Measurements from ENCODE around the gene COL18A1.

COL18A1 gene

DNA sequence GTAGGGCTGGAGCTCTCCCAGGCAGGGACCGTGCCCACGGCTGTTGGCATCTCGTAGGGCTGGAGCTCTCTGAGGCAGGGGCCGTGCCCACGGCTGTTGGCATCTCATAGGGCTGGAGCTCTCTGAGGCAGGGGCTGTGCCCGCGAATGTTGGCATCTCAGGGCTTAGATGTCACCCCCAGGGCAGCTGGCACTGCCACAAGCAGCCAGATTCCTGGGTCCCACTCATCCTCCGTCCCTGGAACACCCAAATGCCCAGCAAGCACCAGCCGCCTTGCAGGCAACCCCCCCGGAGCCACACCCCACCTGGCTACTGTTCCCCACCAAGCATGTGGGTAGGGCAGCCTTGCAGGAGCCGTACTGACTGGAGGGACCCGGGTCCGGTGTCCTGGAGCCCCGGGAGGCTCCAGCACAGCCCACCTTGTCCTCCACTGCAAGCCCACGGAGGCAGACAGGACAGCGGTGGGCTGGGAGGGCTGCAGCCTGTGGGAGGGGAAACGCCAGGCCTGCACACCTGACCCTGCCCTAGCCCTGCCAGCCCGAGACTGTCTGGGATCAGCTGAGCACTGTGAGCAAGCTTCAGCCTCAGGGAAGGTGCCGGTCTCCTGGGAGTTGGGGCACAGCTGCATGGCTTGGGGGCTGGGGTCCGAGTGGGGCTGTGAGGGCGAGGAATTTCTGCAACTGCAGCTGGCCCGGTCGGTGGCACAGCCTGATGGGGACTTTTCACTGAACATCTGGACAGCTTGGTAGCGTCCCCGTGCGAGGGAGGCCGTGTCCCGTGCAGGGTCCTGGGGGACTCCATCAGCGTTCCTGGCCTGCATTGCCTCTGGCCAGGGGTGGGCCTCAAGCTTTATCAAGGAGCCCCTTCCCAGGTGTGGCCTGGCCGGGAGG lies 53.6 kb downstream of the COL18A1 start:
- H3K4me3 ChIP-seq (ENCODE audit: low read depth, low read length): no peak overlapping the region
- TF ChIP-seq, protein P1, sequence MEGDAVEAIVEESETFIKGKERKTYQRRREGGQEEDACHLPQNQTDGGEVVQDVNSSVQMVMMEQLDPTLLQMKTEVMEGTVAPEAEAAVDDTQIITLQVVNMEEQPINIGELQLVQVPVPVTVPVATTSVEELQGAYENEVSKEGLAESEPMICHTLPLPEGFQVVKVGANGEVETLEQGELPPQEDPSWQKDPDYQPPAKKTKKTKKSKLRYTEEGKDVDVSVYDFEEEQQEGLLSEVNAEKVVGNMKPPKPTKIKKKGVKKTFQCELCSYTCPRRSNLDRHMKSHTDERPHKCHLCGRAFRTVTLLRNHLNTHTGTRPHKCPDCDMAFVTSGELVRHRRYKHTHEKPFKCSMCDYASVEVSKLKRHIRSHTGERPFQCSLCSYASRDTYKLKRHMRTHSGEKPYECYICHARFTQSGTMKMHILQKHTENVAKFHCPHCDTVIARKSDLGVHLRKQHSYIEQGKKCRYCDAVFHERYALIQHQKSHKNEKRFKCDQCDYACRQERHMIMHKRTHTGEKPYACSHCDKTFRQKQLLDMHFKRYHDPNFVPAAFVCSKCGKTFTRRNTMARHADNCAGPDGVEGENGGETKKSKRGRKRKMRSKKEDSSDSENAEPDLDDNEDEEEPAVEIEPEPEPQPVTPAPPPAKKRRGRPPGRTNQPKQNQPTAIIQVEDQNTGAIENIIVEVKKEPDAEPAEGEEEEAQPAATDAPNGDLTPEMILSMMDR (IDR thresholded peaks at IDR 0.05; ENCODE audit: low read depth, low read length): no peak
- in situ Hi-C loops (cut with HindIII; ENCODE audit: low sequenced_read_pairs): no loop called here
- no peak for DNase-seq (ENCODE audit: low read depth, low spot score)

DNA sequence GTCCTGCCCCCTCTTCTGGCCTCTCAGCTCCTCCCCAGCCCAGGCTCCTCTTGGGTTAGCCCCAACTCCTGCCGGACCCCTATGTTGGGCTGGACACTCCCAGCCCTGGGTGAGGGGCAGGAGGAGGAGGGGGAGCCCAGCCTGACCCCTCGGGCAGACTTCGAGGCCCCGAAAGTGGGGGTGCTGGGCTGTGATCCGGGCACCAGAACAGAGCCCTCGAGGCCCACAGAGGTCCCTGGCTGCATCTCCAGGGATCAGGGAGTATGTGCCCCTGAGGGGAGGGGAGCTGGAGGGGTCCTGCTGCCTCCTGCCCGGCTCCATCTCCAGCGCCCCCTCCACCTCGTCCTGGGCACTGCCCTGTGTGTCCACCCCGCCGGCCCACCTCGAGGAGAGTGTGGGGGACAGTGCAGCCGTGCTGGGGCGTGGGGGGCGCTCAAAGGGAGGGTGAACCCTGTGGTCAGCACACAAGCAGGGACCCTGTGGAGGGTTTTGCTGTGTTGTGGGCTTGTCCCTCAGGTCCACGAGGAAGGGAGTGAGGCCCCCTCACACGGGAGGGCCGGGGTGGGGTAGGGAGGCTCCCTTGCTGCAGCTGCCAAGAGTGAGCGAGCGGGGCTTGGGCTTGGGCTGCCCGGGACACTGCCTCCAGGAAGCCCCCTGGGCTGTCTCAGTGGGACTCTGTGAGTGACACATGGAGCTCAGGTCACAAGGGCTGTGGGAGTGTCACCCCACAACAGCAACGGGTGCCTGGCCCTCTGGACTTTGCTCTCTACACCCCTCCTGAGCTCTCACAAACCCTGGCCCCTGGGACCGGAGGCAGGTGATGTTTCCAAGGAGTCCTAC lies 54.4 kb downstream of the COL18A1 start:
- TF ChIP-seq, protein P1 (IDR thresholded peaks at IDR 0.05; ENCODE audit: low read depth, low read length): no peak
- DNase-seq (ENCODE audit: low read depth, low spot score): no peak
- no peak overlapping the region for H3K4me3 ChIP-seq (ENCODE audit: low read depth, low read length)
- in situ Hi-C loops (cut with HindIII; ENCODE audit: low sequenced_read_pairs): no loop called here

DNA sequence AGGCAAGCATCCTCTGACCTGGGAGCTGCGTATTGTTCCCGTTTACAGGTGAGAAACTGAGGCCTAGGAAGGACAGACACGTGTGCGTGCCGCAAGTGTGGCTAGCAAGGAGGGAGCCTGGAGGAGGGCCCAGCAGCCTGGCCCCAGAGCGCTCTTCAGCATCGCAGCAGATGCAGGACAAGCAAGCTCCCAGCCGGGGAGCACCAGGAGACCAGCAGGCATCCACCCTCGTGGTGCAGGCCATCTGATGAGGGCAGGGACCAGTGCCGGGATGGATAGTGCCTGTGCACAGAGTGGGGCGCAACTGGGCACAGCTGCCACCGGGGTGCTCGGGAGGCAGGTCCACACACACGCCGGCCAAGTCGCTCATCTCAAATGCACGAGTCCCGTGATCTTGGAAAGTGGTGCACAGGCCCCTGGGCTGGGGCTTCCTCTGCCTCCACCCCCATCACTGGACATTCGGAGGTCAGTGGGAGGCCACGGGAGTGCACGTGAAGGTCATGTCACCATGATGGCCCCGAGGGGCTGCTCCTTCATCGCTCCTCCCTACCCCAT lies 55.1 kb downstream of the COL18A1 start:
- no peak overlapping the region for H3K4me3 ChIP-seq (ENCODE audit: low read depth, low read length)
- in situ Hi-C loops (cut with HindIII; ENCODE audit: low sequenced_read_pairs): no loop called here
- no peak for DNase-seq (ENCODE audit: low read depth, low spot score)
- TF ChIP-seq, protein P1 (IDR thresholded peaks at IDR 0.05; ENCODE audit: low read depth, low read length): no peak

DNA sequence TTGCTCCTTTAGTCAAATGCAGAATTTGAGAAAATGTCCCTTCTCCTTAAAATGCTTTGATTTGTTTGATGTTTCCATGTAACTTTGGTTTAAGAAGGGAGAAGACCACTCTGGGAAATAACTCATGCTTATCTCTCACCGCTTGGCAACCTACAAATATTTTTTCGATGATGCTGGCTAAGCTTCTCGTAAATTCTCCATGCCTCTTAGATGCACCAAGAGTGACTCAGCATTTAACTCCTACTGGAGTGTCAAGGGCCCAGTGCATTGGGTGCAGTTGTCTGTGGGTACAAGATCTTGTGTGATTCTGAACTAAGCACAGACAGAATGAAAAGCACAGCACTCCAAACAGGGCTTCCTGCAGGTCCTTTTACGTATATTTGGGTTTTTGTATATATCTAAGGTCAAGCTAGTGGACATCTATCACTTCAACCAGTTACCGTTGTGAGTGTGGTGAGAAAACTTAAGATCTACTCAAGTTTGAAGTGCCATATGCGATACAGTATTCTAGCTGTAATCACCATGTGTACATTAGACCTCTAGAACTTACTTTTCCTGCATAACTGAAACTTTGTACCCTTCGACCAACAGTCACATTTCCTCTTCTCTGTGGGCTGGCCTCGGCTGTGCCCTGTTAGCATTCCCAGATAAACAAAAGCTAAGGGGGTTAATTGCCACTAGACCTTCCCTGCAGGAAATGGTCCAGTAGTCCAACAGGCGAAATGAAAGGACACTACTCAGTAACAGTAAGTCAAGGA lies 55.8 kb downstream of the COL18A1 start:
- DNase-seq (ENCODE audit: low read depth, low spot score): peak; percentile 83
- TF ChIP-seq, protein P1 (IDR thresholded peaks at IDR 0.05; ENCODE audit: low read depth, low read length): no peak
- in situ Hi-C loops (cut with HindIII; ENCODE audit: low sequenced_read_pairs): no loop called here
- no peak overlapping the region for H3K4me3 ChIP-seq (ENCODE audit: low read depth, low read length)

DNA sequence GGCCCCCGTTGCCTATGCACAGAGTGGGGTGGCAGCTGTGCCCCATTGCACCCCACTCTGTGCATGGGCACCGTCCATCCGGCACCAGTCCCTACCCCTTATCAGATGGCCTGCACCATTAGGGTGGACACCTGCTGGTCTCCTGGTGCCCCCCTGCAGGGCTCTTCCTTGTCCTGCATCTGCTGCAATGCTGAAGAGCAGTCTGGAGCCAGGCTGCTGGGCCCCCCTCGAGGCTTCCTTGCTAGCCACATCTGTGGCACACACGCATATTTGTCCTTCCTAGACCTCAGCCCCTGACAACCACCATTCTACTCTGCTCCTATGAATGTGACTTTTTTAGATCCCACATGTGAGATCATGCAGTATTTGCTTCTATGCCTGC lies 56.4 kb downstream of the COL18A1 start:
- DNase-seq (ENCODE audit: low read depth, low spot score): no peak
- in situ Hi-C loops (cut with HindIII; ENCODE audit: low sequenced_read_pairs): no loop called here
- H3K4me3 ChIP-seq (ENCODE audit: low read depth, low read length): no peak overlapping the region
- TF ChIP-seq, protein P1 (IDR thresholded peaks at IDR 0.05; ENCODE audit: low read depth, low read length): no peak

DNA sequence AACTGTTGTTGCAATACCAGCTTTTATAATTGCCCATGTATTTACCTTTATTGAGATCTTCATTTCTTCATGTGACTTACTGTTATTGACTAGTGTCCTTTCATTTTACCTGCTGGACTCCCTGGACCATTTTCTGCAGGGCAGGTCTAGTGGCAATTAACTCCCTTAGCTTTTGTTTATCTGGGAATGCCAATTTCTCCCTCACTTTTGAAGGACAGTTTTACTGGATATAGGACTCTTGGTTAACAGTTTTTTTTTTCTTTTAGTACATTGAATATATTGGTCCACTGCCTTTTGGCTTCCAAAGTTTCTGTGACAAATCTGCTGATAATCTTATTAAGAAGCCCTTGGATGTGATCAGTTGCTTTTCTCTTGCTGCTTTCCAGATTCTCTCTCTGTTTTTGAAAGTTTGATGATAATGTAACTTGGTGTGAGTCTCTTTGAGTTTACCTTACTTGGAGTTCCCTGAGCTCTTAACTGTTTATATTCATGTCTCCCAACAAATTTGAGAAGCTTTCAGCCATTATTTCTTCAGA lies 56.9 kb downstream of the COL18A1 start:
- TF ChIP-seq, protein P1 (IDR thresholded peaks at IDR 0.05; ENCODE audit: low read depth, low read length): no peak
- no peak for DNase-seq (ENCODE audit: low read depth, low spot score)
- in situ Hi-C loops (cut with HindIII; ENCODE audit: low sequenced_read_pairs): no loop called here
- no peak overlapping the region for H3K4me3 ChIP-seq (ENCODE audit: low read depth, low read length)
